Neural cell (in vitro differentiated cells): Measurements from ENCODE around the gene EPB41L2. TPM values are rescaled to one million over a fixed set of nuclear protein-coding genes. Genes with fewer than 3 reads are reported as not detected.

Experiments
- H2AFZ ChIP-seq: fragments of 200-600, 300-800 bp; sonication (generic), shearing (Covaris generic); 2 replicates; pipeline ENCODE4 v1.6.0; 2014; ENCODE audit warnings: low read depth, mild to moderate bottlenecking, antibody characterized with exemption, low read length, moderate library complexity
- H3F3A ChIP-seq: fragments of 200-600 bp; shearing (Covaris generic); 2 replicates; pipeline ENCODE4 v1.6.1; 2016; ENCODE audit warnings: mild to moderate bottlenecking, moderate library complexity, mixed read lengths, antibody characterized with exemption, low read length; ENCODE audit not compliant: insufficient read depth, poor library complexity, severe bottlenecking
- H3K27ac ChIP-seq: fragments of 200-600, 300-800 bp; sonication (generic), shearing (Covaris generic); 2 replicates; pipeline ENCODE4 v1.5.1; 2014; ENCODE audit warnings: mild to moderate bottlenecking, low read length, moderate library complexity
- H3K27me3 ChIP-seq: fragments of 300-800, 200-600 bp; sonication (generic), shearing (Covaris generic); 2 replicates; pipeline ENCODE4 v1.6.0; 2014; ENCODE audit warnings: mild to moderate bottlenecking, low read depth, low read length, moderate library complexity; ENCODE audit not compliant: insufficient read depth
- H3K36me3 ChIP-seq: fragments of 300-800, 200-600 bp; sonication (generic), shearing (Covaris generic); 2 replicates; pipeline ENCODE4 v1.5.1; 2014; ENCODE audit warnings: mild to moderate bottlenecking, antibody characterized with exemption, low read length, moderate library complexity; ENCODE audit not compliant: insufficient read depth
- H3K4me2 ChIP-seq: fragments of 300-800, 200-600 bp; sonication (generic), shearing (Covaris generic); 2 replicates; pipeline ENCODE4 v1.6.0; 2014; ENCODE audit warnings: mild to moderate bottlenecking, low read length
- H3K4me3 ChIP-seq: fragments of 300-800, 200-600 bp; sonication (generic), shearing (Covaris generic); 2 replicates; pipeline ENCODE4 v1.5.1; 2014; ENCODE audit warnings: mild to moderate bottlenecking, low read length, moderate library complexity
- H3K79me2 ChIP-seq: fragments of 200-600 bp; shearing (Covaris generic); replicated peaks from 2 replicates; pipeline ENCODE4 v1.6.0; 2014; ENCODE audit warnings: mild to moderate bottlenecking, low read length, moderate library complexity; ENCODE audit not compliant: insufficient read depth
- H3K9ac ChIP-seq: fragments of 300-800, 200-600 bp; sonication (generic), shearing (Covaris generic); 2 replicates; pipeline ENCODE4 v1.6.1; 2016; ENCODE audit warnings: mild to moderate bottlenecking, low read length, mixed read lengths
- H3K9me2 ChIP-seq: fragments of 200-600 bp; shearing (Covaris generic); 2 replicates; pipeline ENCODE4 v1.6.1; 2016; ENCODE audit warnings: mild to moderate bottlenecking, low read length, mixed read lengths; ENCODE audit not compliant: insufficient read depth
- H3K9me3 ChIP-seq: fragments of 200-600, 300-800 bp; sonication (generic), shearing (Covaris generic); 2 replicates; pipeline ENCODE4 v1.6.1; 2016; ENCODE audit warnings: mild to moderate bottlenecking, mixed run types, low read length, moderate library complexity, mixed read lengths
- H4K20me1 ChIP-seq: fragments of 200-600 bp; shearing (Covaris generic); 2 replicates; pipeline ENCODE4 v1.6.1; 2016; ENCODE audit warnings: mild to moderate bottlenecking, mixed run types; ENCODE audit not compliant: insufficient read depth
- EP300 ChIP-seq: fragments of 450-650 bp; conservative IDR thresholded peaks from 2 replicates; pipeline ENCODE4 v1.6.1; 2014; ENCODE audit warnings: antibody characterized with exemption, mild to moderate bottlenecking, moderate library complexity; ENCODE audit not compliant: poor library complexity, severe bottlenecking
- EZH2 ChIP-seq: fragments of 200-600, 300-800 bp; shearing (Covaris generic), sonication (generic); IDR thresholded peaks from 2 replicates; pipeline ENCODE4 v1.6.1; 2014; ENCODE audit warnings: antibody characterized with exemption, low read length, borderline replicate concordance, mild to moderate bottlenecking; ENCODE audit not compliant: insufficient read depth, poor library complexity, severe bottlenecking
- MXI1 ChIP-seq: fragments of 450-650 bp; conservative IDR thresholded peaks from 2 replicates; pipeline ENCODE4 v1.6.1; 2014; ENCODE audit warnings: antibody characterized with exemption, mild to moderate bottlenecking; ENCODE audit not compliant: poor library complexity, severe bottlenecking
- POLR2AphosphoS5 ChIP-seq: IDR thresholded peaks from 2 replicates; pipeline ENCODE4 v1.6.1; 2012
- RAD21 ChIP-seq: fragments of 450-650 bp; conservative IDR thresholded peaks from 2 replicates; pipeline ENCODE4 v1.6.1; 2014; ENCODE audit warnings: antibody characterized with exemption, mild to moderate bottlenecking, moderate library complexity
- SMC3 ChIP-seq: fragments of 450-650 bp; conservative IDR thresholded peaks from 2 replicates; pipeline ENCODE4 v1.6.1; 2014; ENCODE audit warnings: antibody characterized with exemption, mild to moderate bottlenecking, moderate library complexity; ENCODE audit not compliant: poor library complexity
- TAF1 ChIP-seq: IDR thresholded peaks from 2 replicates; pipeline ENCODE4 v1.6.1; 2012; ENCODE audit warnings: low read depth
- polyA plus RNA-seq: library from polyadenylated mRNA; depleted of rRNA; stranded (reverse); fragments of >200 nt; gene quantifications from 2 replicates; pipeline ENCODE4 v1.2.3, GENCODE V29; 2014
- TF ChIP-seq, protein P1 (sequence below): fragments of 450-650 bp; IDR thresholded peaks from 2 replicates; pipeline ENCODE4 v1.5.1; 2014; ENCODE audit warnings: antibody characterized with exemption, mild to moderate bottlenecking, moderate library complexity; ENCODE audit not compliant: poor library complexity, severe bottlenecking
- TF ChIP-seq, protein P2 (sequence below): IDR thresholded peaks from 2 replicates; pipeline ENCODE4 v1.6.1; 2012; ENCODE audit warnings: borderline replicate concordance

EPB41L2 gene
- polyA plus RNA-seq, 1 donor from 2014 or later = 13.5 TPM

DNA sequence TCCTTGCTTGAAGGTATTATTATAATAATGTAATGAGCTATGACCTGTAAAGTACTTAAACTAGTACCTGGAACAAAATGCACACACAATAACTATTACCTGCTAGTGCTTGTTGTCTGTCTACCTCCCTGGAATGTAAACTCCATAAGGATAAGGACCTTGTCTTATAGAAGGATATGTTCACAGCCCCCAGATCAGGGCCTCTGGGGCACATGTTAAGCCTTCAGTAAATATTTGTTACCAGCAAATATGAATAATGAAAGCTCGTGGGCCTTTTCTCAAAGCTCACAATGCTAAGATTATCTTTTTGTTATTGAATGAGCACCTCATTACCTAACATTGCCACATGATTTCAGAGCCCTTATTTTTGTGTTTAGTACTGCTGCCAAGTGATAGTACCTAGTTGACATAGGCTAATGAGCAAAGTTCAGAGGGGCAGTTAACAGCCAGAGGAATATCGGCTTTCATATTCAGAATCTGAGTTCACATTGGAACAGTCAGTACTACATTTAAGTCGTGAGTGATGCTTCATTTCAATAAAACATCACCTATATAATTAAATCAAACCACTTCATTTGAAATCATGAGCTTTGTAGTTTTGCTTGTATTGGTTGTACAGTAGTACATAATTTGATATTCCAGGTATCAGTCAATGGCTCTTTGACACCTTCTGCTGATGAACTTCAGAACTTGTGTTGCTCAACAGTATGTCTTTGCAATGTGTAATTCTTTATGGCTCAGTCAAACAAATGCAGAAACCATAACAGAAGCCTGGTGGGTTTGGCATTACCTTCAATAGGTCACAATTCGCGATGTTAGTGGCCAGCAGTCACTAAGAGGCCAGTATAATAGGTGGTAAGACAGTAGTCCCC is 247.6 kb downstream of the EPB41L2 start:
- Histone ChIP-seq H2AFZ (no peak overlapping the region), H3K9me2 (no peaks in the 10 kb centered on the region), H3F3A (no peaks in the 10 kb centered on the region), H3K9me3 (no peaks in the 10 kb centered on the region), H4K20me1 (no peaks in the 10 kb centered on the region), H3K36me3 (no peaks in the 10 kb centered on the region), H3K27ac (no peak overlapping the region), H3K9ac (no peak overlapping the region), H3K4me2 (no peak overlapping the region), H3K79me2 (no peaks in the 10 kb centered on the region), H3K27me3 (no peaks in the 10 kb centered on the region), H3K4me3 (no peak overlapping the region)
- TF ChIP-seq, protein P1, sequence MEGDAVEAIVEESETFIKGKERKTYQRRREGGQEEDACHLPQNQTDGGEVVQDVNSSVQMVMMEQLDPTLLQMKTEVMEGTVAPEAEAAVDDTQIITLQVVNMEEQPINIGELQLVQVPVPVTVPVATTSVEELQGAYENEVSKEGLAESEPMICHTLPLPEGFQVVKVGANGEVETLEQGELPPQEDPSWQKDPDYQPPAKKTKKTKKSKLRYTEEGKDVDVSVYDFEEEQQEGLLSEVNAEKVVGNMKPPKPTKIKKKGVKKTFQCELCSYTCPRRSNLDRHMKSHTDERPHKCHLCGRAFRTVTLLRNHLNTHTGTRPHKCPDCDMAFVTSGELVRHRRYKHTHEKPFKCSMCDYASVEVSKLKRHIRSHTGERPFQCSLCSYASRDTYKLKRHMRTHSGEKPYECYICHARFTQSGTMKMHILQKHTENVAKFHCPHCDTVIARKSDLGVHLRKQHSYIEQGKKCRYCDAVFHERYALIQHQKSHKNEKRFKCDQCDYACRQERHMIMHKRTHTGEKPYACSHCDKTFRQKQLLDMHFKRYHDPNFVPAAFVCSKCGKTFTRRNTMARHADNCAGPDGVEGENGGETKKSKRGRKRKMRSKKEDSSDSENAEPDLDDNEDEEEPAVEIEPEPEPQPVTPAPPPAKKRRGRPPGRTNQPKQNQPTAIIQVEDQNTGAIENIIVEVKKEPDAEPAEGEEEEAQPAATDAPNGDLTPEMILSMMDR = no peak
- TF ChIP-seq EP300 (no peak), POLR2AphosphoS5 (no peak), TAF1 (no peak), RAD21 (no peak), SMC3 (no peak), MXI1 (no peak), EZH2 (no peak)
- TF ChIP-seq, protein P2, sequence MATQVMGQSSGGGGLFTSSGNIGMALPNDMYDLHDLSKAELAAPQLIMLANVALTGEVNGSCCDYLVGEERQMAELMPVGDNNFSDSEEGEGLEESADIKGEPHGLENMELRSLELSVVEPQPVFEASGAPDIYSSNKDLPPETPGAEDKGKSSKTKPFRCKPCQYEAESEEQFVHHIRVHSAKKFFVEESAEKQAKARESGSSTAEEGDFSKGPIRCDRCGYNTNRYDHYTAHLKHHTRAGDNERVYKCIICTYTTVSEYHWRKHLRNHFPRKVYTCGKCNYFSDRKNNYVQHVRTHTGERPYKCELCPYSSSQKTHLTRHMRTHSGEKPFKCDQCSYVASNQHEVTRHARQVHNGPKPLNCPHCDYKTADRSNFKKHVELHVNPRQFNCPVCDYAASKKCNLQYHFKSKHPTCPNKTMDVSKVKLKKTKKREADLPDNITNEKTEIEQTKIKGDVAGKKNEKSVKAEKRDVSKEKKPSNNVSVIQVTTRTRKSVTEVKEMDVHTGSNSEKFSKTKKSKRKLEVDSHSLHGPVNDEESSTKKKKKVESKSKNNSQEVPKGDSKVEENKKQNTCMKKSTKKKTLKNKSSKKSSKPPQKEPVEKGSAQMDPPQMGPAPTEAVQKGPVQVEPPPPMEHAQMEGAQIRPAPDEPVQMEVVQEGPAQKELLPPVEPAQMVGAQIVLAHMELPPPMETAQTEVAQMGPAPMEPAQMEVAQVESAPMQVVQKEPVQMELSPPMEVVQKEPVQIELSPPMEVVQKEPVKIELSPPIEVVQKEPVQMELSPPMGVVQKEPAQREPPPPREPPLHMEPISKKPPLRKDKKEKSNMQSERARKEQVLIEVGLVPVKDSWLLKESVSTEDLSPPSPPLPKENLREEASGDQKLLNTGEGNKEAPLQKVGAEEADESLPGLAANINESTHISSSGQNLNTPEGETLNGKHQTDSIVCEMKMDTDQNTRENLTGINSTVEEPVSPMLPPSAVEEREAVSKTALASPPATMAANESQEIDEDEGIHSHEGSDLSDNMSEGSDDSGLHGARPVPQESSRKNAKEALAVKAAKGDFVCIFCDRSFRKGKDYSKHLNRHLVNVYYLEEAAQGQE = no peak

DNA sequence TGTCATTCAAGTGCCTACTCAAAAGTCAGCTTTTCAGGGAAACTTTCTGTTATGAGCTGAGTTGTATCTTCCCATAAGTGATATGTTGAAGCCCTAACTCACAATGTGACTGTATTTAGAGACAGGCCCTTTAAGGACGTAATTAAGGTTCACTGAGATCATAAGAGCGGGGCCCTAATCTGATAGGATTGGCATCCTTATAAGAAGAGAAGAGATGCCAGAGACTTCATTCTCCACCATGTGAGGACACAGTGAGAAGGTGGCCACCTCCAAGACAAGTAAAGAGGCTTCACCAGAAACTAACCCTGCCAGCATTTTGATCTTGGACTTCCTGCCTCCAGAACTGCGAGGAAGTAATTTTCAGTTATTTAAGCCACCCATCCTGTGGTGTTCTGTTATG is 248.5 kb downstream of the EPB41L2 start:
- H3K4me3 ChIP-seq = no peak overlapping the region
- H3K27ac ChIP-seq = no peak overlapping the region
- no peak overlapping the region for H3K4me2 ChIP-seq
- H3K9me3 ChIP-seq = no peaks in the 10 kb centered on the region
- H3K9me2 ChIP-seq = no peaks in the 10 kb centered on the region
- no peaks in the 10 kb centered on the region for H3F3A ChIP-seq
- TF ChIP-seq MXI1 (no peak), EP300 (no peak), TAF1 (no peak), SMC3 (no peak), RAD21 (no peak), EZH2 (no peak), POLR2AphosphoS5 (no peak)
- TF ChIP-seq, protein P1 = no peak
- TF ChIP-seq, protein P2 = no peak
- no peaks in the 10 kb centered on the region for H3K79me2 ChIP-seq
- H3K9ac ChIP-seq = no peak overlapping the region
- H4K20me1 ChIP-seq = no peaks in the 10 kb centered on the region
- no peaks in the 10 kb centered on the region for H3K27me3 ChIP-seq
- no peak overlapping the region for H2AFZ ChIP-seq
- H3K36me3 ChIP-seq = no peaks in the 10 kb centered on the region
